Mesenchymal stem cell (in vitro differentiated cells and primary cell): ENCODE data around the gene TAB3.

Source experiments
- DNase-seq: peaks from one replicate; pipeline ENCODE4 v3.0.0-alpha.2; 2013
- H2AFZ ChIP-seq: one replicate; pipeline ENCODE4 v1.6.1; 2013; ENCODE audit warnings: low read depth, mild to moderate bottlenecking, control low read depth, inconsistent platforms, low read length, moderate library complexity
- H2AK5ac ChIP-seq: 2 replicates; pipeline ENCODE4 v1.6.1; 2013; ENCODE audit warnings: low read length, moderate library complexity, mild to moderate bottlenecking, inconsistent platforms; ENCODE audit not compliant: severe bottlenecking
- H2BK120ac ChIP-seq: one replicate; pipeline ENCODE4 v1.6.1; 2013; ENCODE audit warnings: low read depth, mild to moderate bottlenecking, inconsistent platforms, low read length, moderate library complexity
- H2BK12ac ChIP-seq, 2 experiments: one replicate each; pipeline ENCODE4 v1.6.1; 2013; ENCODE audit warnings: inconsistent platforms in 2 of 2, low read length in 2 of 2, mild to moderate bottlenecking in 2 of 2, moderate library complexity in 2 of 2, control low read depth in 1 of 2
- H2BK15ac ChIP-seq: one replicate; pipeline ENCODE4 v1.6.1; 2013; ENCODE audit warnings: mild to moderate bottlenecking, low read depth, inconsistent platforms; ENCODE audit not compliant: poor library complexity, severe bottlenecking
- H2BK5ac ChIP-seq: 2 replicates; pipeline ENCODE4 v1.6.1; 2013; ENCODE audit warnings: low read depth, mild to moderate bottlenecking, low read length, control low read depth, inconsistent platforms; ENCODE audit not compliant: poor library complexity, severe bottlenecking
- H3K14ac ChIP-seq, 2 experiments: one replicate each; pipeline ENCODE4 v1.6.1; 2013; ENCODE audit warnings: inconsistent platforms in 2 of 2, low read length in 2 of 2, control low read depth in 1 of 2, mild to moderate bottlenecking in 1 of 2, moderate library complexity in 1 of 2
- H3K18ac ChIP-seq, 2 experiments: one replicate each; pipeline ENCODE4 v1.6.1; 2013; ENCODE audit warnings: inconsistent platforms in 2 of 2, low read length in 2 of 2, control low read depth in 1 of 2, low read depth in 1 of 2, mild to moderate bottlenecking in 1 of 2
- H3K23ac ChIP-seq, 2 experiments: one replicate each; pipeline ENCODE4 v1.6.1; 2013; ENCODE audit warnings: inconsistent platforms in 2 of 2, low read length in 2 of 2, mild to moderate bottlenecking in 2 of 2, moderate library complexity in 2 of 2, control low read depth in 1 of 2
- H3K27ac ChIP-seq: 2 replicates; pipeline ENCODE4 v1.5.1; 2013; ENCODE audit warnings: mild to moderate bottlenecking, moderate library complexity, low read length, control low read depth, inconsistent platforms; ENCODE audit not compliant: poor library complexity, severe bottlenecking
- H3K27me3 ChIP-seq, 2 experiments: 2 replicates each; pipeline versions ENCODE4 v1.6.1 to v1.7.0; 2013; ENCODE audit warnings: low read length in 2 of 2, mild to moderate bottlenecking in 2 of 2, moderate library complexity in 2 of 2, control low read depth in 1 of 2, inconsistent platforms in 1 of 2; ENCODE audit not compliant: control insufficient read depth in 1 of 2, insufficient read depth in 1 of 2
- H3K36me3 ChIP-seq, 2 experiments: 2 replicates each; pipeline versions ENCODE4 v1.6.1 to v1.7.0; 2013; ENCODE audit warnings: low read length in 2 of 2, control low read depth in 1 of 2, inconsistent platforms in 1 of 2, low read depth in 1 of 2, mild to moderate bottlenecking in 1 of 2; ENCODE audit not compliant: insufficient read depth in 2 of 2, control insufficient read depth in 1 of 2
- H3K4ac ChIP-seq, 2 experiments: one replicate each; pipeline ENCODE4 v1.6.1; 2013; ENCODE audit warnings: inconsistent platforms in 2 of 2, low read length in 2 of 2, mild to moderate bottlenecking in 2 of 2, moderate library complexity in 2 of 2, control low read depth in 1 of 2, low read depth in 1 of 2
- H3K4me1 ChIP-seq: 2 replicates; pipeline ENCODE4 v1.6.1; 2013; ENCODE audit warnings: low read depth, low read length, control low read depth; ENCODE audit not compliant: control insufficient read depth, insufficient read depth
- H3K4me2 ChIP-seq: 2 replicates; pipeline ENCODE4 v1.6.1; 2013; ENCODE audit warnings: low read length, mild to moderate bottlenecking, inconsistent platforms; ENCODE audit not compliant: poor library complexity, severe bottlenecking
- H3K4me3 ChIP-seq, 2 experiments: 2 replicates each; pipeline versions ENCODE4 v1.5.1 to v1.7.0; 2013; ENCODE audit warnings: low read length in 2 of 2, mild to moderate bottlenecking in 2 of 2, control low read depth in 1 of 2, low read depth in 1 of 2; ENCODE audit not compliant: insufficient read depth in 1 of 2
- H3K79me1 ChIP-seq: replicated peaks from 2 replicates; pipeline ENCODE4 v1.6.1; 2013; ENCODE audit warnings: mild to moderate bottlenecking, control low read depth, low read length, inconsistent platforms; ENCODE audit not compliant: poor library complexity, severe bottlenecking
- H3K9ac ChIP-seq: 2 replicates; pipeline ENCODE4 v1.7.0; 2013; ENCODE audit warnings: mild to moderate bottlenecking, low read length, moderate library complexity
- H3K9me3 ChIP-seq: 2 replicates; pipeline ENCODE4 v1.7.0; 2013; ENCODE audit warnings: mild to moderate bottlenecking, low read length; ENCODE audit not compliant: control insufficient read depth
- H4K8ac ChIP-seq: one replicate; pipeline ENCODE4 v1.6.1; 2013; ENCODE audit warnings: inconsistent platforms, mild to moderate bottlenecking, low read length, moderate library complexity
- H4K91ac ChIP-seq: one replicate; pipeline ENCODE4 v1.6.1; 2013; ENCODE audit warnings: mild to moderate bottlenecking, low read length, inconsistent platforms
- WGBS: methylation state at CpG from one replicate; pipeline ENCODE4 v1.1.7; 2013; ENCODE audit warnings: mixed read lengths; 5-methylcytosine and 5-hydroxymethylcytosine counted together

Gene TAB3

GRCh38 chrX:30905321-30905720 is 16.3 kb upstream of the TAB3 start:
- Histone ChIP-seq H3K27me3 (no peaks in the 10 kb centered on the region), H2BK15ac (no peak overlapping the region), H3K79me1 (no peaks in the 10 kb centered on the region), H4K8ac (no peak overlapping the region), H4K91ac (no peak overlapping the region), H3K23ac (no peak overlapping the region), H3K9me3 (no peaks in the 10 kb centered on the region), H2AFZ (no peak overlapping the region), H3K4me3 (no peak overlapping the region), H3K27ac (no peak overlapping the region), H2BK5ac (no peak overlapping the region), H3K14ac (no peak overlapping the region), H2BK120ac (no peak overlapping the region), H2AK5ac (no peak overlapping the region), H3K4me1 (peaks cover 2% of the 10 kb centered on the region), H3K18ac (no peak overlapping the region), H2BK12ac (no peak overlapping the region), H3K9ac (no peak overlapping the region), H3K36me3 (no peaks in the 10 kb centered on the region), H3K4me2 (no peak overlapping the region), H3K4ac (no peak overlapping the region)
- DNase-seq, result no peak
- no CpG with 5 or more reads among the region's 1 CpG for WGBS

- no peak overlapping the region for H3K27ac ChIP-seq
- H3K36me3 ChIP-seq, result no peaks in the 10 kb centered on the region
- H3K4ac ChIP-seq, result no peak overlapping the region
- no peak overlapping the region for H3K9ac ChIP-seq
- no peak for DNase-seq
- H3K18ac ChIP-seq, result no peak overlapping the region
- H2BK15ac ChIP-seq, result no peak overlapping the region
- H2AK5ac ChIP-seq, result no peak overlapping the region
- H3K4me1 ChIP-seq, result no peaks in the 10 kb centered on the region
- H4K8ac ChIP-seq, result no peak overlapping the region
- H2BK12ac ChIP-seq, result no peak overlapping the region
- H3K23ac ChIP-seq, result no peak overlapping the region
- no peak overlapping the region for H4K91ac ChIP-seq
- H3K9me3 ChIP-seq, result no peaks in the 10 kb centered on the region
- H3K14ac ChIP-seq, result no peak overlapping the region
- H2AFZ ChIP-seq, result no peak overlapping the region
- WGBS, result no CpG with 5 or more reads among the region's 3 CpGs
- H2BK5ac ChIP-seq, result no peak overlapping the region
- no peak overlapping the region for H3K4me3 ChIP-seq
- no peak overlapping the region for H2BK120ac ChIP-seq
- no peak overlapping the region for H3K4me2 ChIP-seq
- no peaks in the 10 kb centered on the region for H3K79me1 ChIP-seq
- no peaks in the 10 kb centered on the region for H3K27me3 ChIP-seq
Observed at GRCh38 chrX:30904632-30905031, 15.6 kb upstream of the TAB3 start.

DNA sequence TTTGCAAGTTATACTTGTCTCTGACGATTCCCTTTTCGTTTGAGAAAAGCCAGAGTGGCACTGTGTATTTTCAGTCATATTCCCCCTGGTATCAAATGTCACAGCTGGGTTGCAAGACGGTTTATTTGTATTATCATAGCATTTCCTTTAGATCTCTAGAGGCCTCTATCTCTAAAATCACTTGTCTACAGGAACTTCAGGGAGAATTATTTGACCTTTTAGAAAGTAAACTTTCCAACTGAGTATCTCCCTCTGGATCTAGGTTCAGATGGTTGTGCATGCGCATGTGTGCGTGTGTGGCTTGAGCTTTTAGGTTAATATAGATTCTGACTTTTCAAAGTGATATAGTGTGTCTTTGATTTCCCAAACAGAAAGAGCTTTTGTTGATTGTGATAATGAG is 15.1 kb upstream of the TAB3 start:
- H3K4me3 ChIP-seq, result no peak overlapping the region
- no peak overlapping the region for H4K8ac ChIP-seq
- H3K36me3 ChIP-seq, result no peaks in the 10 kb centered on the region
- H2BK15ac ChIP-seq, result no peak overlapping the region
- H2BK120ac ChIP-seq, result no peak overlapping the region
- no peak overlapping the region for H4K91ac ChIP-seq
- H2BK12ac ChIP-seq, result no peak overlapping the region
- H3K79me1 ChIP-seq, result no peaks in the 10 kb centered on the region
- no peak overlapping the region for H2AK5ac ChIP-seq
- H3K9me3 ChIP-seq, result no peaks in the 10 kb centered on the region
- no peak overlapping the region for H3K27ac ChIP-seq
- H3K9ac ChIP-seq, result no peak overlapping the region
- H3K18ac ChIP-seq, result no peak overlapping the region
- no peak overlapping the region for H3K14ac ChIP-seq
- no peak for DNase-seq
- WGBS, result 33% methylated on average over 2 of the region's 5 CpGs
- H3K23ac ChIP-seq, result no peak overlapping the region
- no peak overlapping the region for H2BK5ac ChIP-seq
- no peak overlapping the region for H2AFZ ChIP-seq
- no peaks in the 10 kb centered on the region for H3K4me1 ChIP-seq
- no peak overlapping the region for H3K4me2 ChIP-seq
- no peak overlapping the region for H3K4ac ChIP-seq
- no peaks in the 10 kb centered on the region for H3K27me3 ChIP-seq

DNA sequence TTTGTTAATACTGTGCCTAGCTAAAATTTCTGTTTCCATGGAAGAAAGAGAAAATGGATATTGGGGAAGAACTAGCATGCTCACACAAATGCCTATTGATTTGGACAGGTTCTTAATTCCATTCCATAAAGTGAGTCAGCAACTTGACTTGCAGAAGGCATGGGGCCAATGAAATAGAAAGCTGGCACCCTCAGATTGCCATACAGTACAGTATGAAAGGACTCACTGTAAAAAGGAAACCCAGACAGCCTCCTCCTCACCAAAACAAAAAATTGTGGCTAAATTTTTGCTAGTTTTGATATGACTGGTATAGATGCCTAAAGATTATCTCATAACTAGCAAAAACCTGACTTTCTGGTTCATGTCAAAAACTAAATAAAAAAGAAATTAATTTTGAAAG is 11.2 kb upstream of the TAB3 start:
- no peak overlapping the region for H4K8ac ChIP-seq
- no peak overlapping the region for H3K14ac ChIP-seq
- no peaks in the 10 kb centered on the region for H3K79me1 ChIP-seq
- no peak overlapping the region for H3K18ac ChIP-seq
- H3K4me1 ChIP-seq, result no peaks in the 10 kb centered on the region
- no peak overlapping the region for H2BK5ac ChIP-seq
- DNase-seq, result no peak
- no peak overlapping the region for H4K91ac ChIP-seq
- no peak overlapping the region for H3K23ac ChIP-seq
- H2AFZ ChIP-seq, result no peak overlapping the region
- H3K27ac ChIP-seq, result no peak overlapping the region
- H3K27me3 ChIP-seq, result no peaks in the 10 kb centered on the region
- no peak overlapping the region for H3K9ac ChIP-seq
- H2BK120ac ChIP-seq, result no peak overlapping the region
- no peak overlapping the region for H3K4ac ChIP-seq
- no peak overlapping the region for H2AK5ac ChIP-seq
- H3K4me2 ChIP-seq, result no peak overlapping the region
- no peaks in the 10 kb centered on the region for H3K36me3 ChIP-seq
- H3K4me3 ChIP-seq, result no peak overlapping the region
- no peak overlapping the region for H2BK12ac ChIP-seq
- no peaks in the 10 kb centered on the region for H3K9me3 ChIP-seq
- no peak overlapping the region for H2BK15ac ChIP-seq
